ENCODE measurements around the gene ZNF738.

The ZNF738 gene

GRCh38 chr19:21423057-21424041 lies 64.5 kb downstream of the ZNF738 start:
- DNase-seq = no peak

Data from NCI-H2081 (cell line).